HCT116 (cell line): ENCODE results near the gene MEF2B.

Experiments
- CEBPB ChIP-seq: IDR thresholded peaks from 2 replicates; pipeline ENCODE4 v1.6.1; 2012; ENCODE audit warnings: low read depth
- EZH2phosphoT487 ChIP-seq: fragments of 200-600 bp; IDR thresholded peaks from 2 replicates; pipeline ENCODE4 v1.6.1; 2018; ENCODE audit warnings: antibody characterized with exemption, borderline replicate concordance
- POLR2A ChIP-seq: IDR thresholded peaks from 2 replicates; pipeline ENCODE4 v1.7.0; 2011; ENCODE audit warnings: borderline replicate concordance; ENCODE audit not compliant: insufficient read depth, insufficient read length; ENCODE audit errors: extremely low read depth
- ZFX ChIP-seq: fragments of 450-650 bp; IDR thresholded peaks from 2 replicates; pipeline ENCODE4 v1.6.1; 2017
- ZNF274 ChIP-seq: fragments of 200-500 bp; sonication (Bioruptor generic); IDR thresholded peaks from 2 replicates; pipeline ENCODE4 v1.6.1; 2014; ENCODE audit warnings: mild to moderate bottlenecking, low read depth, low read length, inconsistent platforms
- TF ChIP-seq, protein P1 (sequence below), 3 experiments: fragments of 200-600 bp in 1 of 3; sonication (generic) in 1 of 3; IDR thresholded peaks in 2 of 3; conservative IDR thresholded peaks in 1 of 3; 2 replicates each; pipeline ENCODE4 v1.5.1; 2012 to 2017; ENCODE audit warnings: low read depth in 2 of 3, low read length in 2 of 3, antibody characterized with exemption in 1 of 3, borderline replicate concordance in 1 of 3, control low read depth in 1 of 3, mild to moderate bottlenecking in 1 of 3, mixed read lengths in 1 of 3, mixed run types in 1 of 3, moderate library complexity in 1 of 3; ENCODE audit not compliant: insufficient read depth in 1 of 3

DNA sequence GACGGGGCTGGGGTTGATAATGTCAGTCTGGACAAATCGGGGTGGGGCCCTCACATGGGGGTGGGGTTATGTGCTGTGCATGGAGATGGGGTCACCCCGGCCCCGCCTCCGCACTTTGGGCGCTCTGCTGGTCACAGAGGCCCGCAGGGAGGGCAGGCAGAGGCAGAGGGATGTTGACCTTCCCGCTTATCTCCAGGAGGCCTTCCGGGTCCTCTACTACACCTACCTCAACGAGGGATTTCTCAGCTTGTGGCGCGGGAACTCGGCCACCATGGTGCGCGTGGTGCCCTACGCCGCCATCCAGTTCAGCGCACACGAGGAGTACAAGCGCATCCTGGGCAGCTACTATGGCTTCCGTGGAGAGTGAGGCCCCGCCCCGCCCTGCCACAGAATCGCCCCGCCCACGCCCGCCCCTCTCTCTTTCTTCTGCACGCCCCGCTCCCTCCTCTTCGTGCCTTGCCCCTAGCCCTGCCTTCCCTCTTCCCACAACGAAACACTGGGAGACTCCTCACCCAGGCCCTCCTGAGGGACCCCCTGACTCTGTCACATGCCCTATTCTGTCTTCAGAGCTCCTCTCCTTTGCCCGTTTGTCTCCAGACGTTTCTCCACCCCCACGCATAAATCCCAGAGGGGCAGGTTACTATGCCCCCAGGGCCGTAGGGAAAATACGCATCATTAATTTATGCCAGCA is 64.6 kb downstream of the MEF2B start:
- TF ChIP-seq POLR2A (peak; percentile 71), CEBPB (no peak), ZNF274 (no peak), EZH2phosphoT487 (no peak), ZFX (peak; percentile 46; the same call in 1 of the 2 replicates)
- TF ChIP-seq, protein P1, sequence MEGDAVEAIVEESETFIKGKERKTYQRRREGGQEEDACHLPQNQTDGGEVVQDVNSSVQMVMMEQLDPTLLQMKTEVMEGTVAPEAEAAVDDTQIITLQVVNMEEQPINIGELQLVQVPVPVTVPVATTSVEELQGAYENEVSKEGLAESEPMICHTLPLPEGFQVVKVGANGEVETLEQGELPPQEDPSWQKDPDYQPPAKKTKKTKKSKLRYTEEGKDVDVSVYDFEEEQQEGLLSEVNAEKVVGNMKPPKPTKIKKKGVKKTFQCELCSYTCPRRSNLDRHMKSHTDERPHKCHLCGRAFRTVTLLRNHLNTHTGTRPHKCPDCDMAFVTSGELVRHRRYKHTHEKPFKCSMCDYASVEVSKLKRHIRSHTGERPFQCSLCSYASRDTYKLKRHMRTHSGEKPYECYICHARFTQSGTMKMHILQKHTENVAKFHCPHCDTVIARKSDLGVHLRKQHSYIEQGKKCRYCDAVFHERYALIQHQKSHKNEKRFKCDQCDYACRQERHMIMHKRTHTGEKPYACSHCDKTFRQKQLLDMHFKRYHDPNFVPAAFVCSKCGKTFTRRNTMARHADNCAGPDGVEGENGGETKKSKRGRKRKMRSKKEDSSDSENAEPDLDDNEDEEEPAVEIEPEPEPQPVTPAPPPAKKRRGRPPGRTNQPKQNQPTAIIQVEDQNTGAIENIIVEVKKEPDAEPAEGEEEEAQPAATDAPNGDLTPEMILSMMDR (IDR thresholded peaks at IDR 0.05 in 2 of 3, conservative IDR thresholded peaks at IDR 0.05 in 1 of 3; ENCODE audit: borderline replicate concordance in 1 of 3, insufficient read depth in 1 of 3, low read depth in 2 of 3, low read length in 2 of 3): no peak
